H7 (cell line): ENCODE data around the gene PGPEP1. TPM values are rescaled to one million over a fixed set of nuclear protein-coding genes. Genes with fewer than 3 reads are reported as not detected.
"Not testable (repeated sequence)": the region's sequence is repeated elsewhere in the genome, so short reads cannot be mapped to it uniquely, and the experiment has no call there.

Experiments
- DNase-seq: peaks from one replicate; pipeline ENCODE4 v3.0.0; 2012
- H3K27me3 ChIP-seq: 2 replicates; pipeline ENCODE4 v1.6.0; 2011; ENCODE audit warnings: mild to moderate bottlenecking, low read length; ENCODE audit not compliant: control insufficient read depth, insufficient read depth
- H3K36me3 ChIP-seq: replicated peaks from 2 replicates; pipeline ENCODE4 v1.5.1; 2011; ENCODE audit warnings: low read length; ENCODE audit not compliant: control insufficient read depth, insufficient read depth
- H3K4me3 ChIP-seq: 2 replicates; pipeline ENCODE4 v1.5.1; 2011; ENCODE audit warnings: low read depth, mild to moderate bottlenecking, control low read depth, low read length, moderate library complexity; ENCODE audit not compliant: insufficient read depth
- total RNA-seq: library from RNA; depleted of rRNA; stranded (reverse); fragments of >200 nt; shearing (Covaris generic); gene quantifications from 2 replicates; pipeline ENCODE4 v1.2.3, GENCODE V29; 2014

PGPEP1 gene
- total RNA-seq, 1 experiment from 2014 or later = 11.5 TPM

- not testable (repeated sequence) for H3K4me3 ChIP-seq, H3K27me3 ChIP-seq, DNase-seq
- H3K36me3 ChIP-seq = peaks cover 12% of the 10 kb centered on the region
Measured at GRCh38 chr19:18354743-18355142, 14.3 kb downstream of the PGPEP1 start.

GRCh38 chr19:18357041-18357440 is 16.6 kb downstream of the PGPEP1 start:
- no peak for DNase-seq
- Histone ChIP-seq H3K36me3 (peaks cover 13% of the 10 kb centered on the region), H3K27me3 (no peaks in the 10 kb centered on the region), H3K4me3 (no peak overlapping the region)

DNA sequence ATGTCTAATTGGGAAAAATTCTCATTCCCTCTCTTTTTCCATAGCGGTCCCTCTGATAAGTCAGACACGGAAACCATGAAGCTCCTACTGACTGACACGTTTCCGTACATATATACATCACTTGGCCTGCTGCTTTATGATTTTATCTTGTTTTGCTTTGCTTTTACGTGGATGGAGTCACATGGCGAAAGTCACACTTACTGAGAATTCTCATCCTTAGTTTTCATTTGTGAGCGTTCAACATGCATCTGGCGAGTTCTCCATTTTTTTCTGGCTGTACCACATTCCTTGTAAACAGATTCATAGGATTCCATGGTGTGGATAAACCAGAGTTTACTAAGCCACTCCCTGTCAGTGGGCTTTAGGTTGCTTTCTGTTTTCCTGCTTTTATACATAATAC is 21.2 kb downstream of the PGPEP1 start:
- peaks cover 10% of the 10 kb centered on the region for H3K36me3 ChIP-seq
- DNase-seq = no peak
- no peak overlapping the region for H3K4me3 ChIP-seq
- no peaks in the 10 kb centered on the region for H3K27me3 ChIP-seq

DNA sequence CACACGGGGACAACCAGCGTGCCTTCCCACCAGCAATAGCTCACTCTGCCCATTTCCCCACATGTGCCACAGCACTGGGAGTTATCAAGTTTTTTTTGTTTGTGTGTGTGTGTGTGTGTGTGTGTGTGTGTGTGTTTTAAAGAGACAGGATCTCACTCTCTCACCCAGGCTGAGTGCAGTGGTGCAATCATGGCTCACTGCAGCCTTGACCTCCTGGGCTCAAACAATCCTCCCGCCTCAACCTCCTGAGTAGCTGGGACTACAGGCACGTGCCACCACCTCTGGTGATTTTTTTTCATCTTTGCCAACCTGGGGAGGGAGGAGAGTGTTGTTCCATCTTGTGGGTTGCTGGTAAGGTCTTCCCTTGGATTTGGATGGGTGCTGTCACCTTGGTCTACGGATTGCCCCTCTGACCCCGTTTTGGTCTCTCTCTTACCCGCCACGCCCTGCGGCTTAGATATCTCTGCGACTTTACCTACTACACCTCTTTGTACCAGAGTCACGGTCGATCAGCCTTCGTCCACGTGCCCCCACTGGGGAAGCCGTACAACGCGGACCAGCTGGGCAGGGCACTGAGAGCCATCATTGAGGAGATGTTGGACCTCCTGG is 22.6 kb downstream of the PGPEP1 start:
- no peak for DNase-seq
- H3K4me3 ChIP-seq = no peak overlapping the region
- peaks cover 1% of the 10 kb centered on the region for H3K36me3 ChIP-seq
- H3K27me3 ChIP-seq = no peaks in the 10 kb centered on the region

DNA sequence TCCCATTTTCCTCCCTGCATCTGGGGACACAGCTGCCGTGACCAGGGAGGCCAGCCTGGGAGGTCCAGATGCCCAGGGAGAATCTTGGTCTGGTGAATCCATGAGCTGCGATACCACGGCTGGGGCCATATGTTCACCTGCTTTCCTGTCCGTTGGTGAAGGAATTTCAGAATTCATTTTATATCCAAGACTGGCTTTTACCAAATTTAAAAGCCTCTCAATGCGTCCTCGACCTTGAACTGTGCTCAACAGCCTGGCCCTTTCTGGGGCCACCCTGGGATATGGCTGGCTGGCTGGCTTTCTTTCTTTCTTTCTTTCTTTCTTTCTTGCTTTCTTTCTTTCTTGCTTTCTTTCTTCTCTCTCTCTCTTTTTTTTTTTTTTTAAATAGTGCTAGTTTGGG is 23.4 kb downstream of the PGPEP1 start:
- Histone ChIP-seq H3K27me3 (no peaks in the 10 kb centered on the region), H3K4me3 (no peak overlapping the region), H3K36me3 (peaks cover 1% of the 10 kb centered on the region)
- no peak for DNase-seq

- DNase-seq, H3K27me3 ChIP-seq, H3K36me3 ChIP-seq, H3K4me3 ChIP-seq: not testable (repeated sequence)
Measured at GRCh38 chr19:18364277-18364825, 24.0 kb downstream of the PGPEP1 start.

DNA sequence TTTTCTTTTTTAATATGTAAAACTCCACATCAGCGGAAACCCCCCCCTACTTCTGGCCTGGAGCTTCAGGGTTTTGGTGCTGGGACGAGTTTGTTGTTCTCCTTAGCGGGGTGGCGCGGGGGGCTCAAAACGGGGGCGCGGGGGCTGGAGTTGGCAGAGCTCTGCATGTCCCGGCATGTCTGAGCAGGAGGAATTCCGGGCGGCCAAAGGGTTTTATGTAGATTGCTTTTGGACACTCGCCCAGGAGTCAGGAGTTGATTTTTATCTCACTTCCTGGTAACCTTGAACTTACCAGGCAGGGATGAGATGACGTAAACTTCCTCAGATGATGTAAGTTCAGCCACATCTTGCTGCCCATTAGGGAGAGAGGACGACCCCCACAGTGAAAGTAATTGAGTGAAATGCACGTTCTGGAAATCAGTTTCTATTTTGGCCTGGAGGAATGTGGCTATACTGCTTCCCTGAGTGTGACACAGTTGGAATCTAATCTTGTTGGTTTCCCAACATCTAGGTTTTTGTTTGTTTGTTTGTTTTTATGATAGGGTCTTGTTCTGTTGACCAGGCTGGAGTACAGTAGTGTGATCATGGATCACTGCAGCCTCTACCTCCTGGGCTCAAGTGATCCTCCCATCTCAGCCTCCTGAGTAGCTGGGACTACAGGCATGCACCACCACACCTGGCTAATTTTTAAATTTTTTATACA is 24.6 kb downstream of the PGPEP1 start:
- peak; percentile 63 for DNase-seq
- Histone ChIP-seq H3K4me3 (no peak overlapping the region), H3K36me3 (peaks cover 1% of the 10 kb centered on the region), H3K27me3 (no peaks in the 10 kb centered on the region)

- Histone ChIP-seq H3K36me3 (peaks cover 1% of the 10 kb centered on the region), H3K27me3 (no peaks in the 10 kb centered on the region), H3K4me3 (no peak overlapping the region)
- DNase-seq = peak; percentile 19
Measured at GRCh38 chr19:18366021-18366435, 25.6 kb downstream of the PGPEP1 start.

DNA sequence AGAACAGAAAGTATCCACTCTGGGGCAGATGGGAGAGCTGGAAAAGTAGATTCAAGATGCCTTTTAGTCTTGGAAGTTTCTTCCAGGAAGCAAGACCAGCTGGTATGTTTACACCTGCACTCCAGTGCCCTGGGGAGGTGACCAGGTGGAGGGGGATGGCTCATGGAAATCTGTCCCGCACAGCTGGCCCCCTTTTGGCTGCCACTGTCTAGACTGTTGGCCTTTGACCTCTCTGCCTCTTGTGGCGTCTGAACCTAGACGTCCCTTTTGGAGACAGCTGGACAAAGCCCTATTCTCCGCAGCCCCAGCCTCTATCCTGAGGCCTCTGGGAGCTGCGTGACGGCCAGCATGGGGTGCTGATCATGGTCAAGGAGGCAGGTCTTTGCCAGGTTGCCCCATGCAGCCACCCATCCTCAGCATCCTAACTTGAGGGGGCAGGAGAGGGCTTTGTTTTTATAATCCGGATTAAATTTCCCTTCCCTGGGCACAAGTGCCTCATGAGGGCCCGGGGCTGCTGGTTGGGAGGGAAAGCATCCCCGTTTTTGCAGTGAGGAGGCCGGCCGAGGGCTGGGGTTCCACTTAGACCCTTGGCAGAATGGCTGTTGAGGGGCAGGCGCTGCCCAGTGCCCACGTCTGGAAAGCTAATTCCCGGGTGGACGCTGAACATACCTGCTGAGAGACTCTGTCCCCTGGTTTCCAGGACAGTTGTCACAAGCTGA is 28.3 kb downstream of the PGPEP1 start:
- Histone ChIP-seq H3K36me3 (no peaks in the 10 kb centered on the region; the same call in none of the 2 replicates), H3K27me3 (no peaks in the 10 kb centered on the region), H3K4me3 (no peak overlapping the region)
- peak; percentile 48 for DNase-seq

GRCh38 chr19:18373407-18373891 is 33.1 kb downstream of the PGPEP1 start:
- Histone ChIP-seq H3K27me3 (no peaks in the 10 kb centered on the region), H3K4me3 (no peak overlapping the region), H3K36me3 (no peaks in the 10 kb centered on the region)
- DNase-seq = no peak

DNA sequence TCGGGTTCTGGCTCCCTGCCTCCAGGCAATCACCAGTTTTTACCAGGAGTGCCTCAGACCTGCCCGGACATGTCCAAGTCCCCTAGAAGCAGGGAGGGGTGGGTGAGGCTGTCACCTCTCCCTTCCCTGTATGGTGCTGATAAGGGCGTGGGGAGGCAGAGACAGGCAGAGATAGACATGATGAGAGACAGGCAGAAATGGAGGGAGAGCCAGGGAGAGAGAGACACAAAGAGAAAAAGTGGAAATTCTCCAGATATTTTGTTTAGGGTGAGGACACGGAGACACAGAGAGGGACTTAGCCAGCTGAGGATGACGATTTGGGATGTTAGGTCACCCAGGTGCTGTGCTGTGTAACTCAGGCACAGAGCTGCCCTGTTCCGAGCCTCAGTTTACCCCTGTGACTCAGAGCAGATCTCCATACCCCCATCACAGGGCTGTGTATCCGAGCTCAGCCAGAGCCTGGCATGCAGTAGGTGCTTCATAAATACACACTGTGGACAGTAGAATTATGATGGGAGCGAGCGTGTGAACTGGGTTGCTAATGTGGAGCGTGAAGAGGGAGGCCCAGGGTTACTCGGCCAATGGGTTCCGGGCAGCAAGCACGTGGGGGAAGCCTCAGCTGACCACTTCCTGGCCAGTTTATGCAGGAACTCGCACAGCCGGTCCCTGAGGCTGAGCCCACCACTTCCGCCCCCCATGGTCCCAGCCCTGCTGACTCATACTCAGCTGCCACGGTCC is 33.7 kb downstream of the PGPEP1 start:
- peak; percentile 96 for DNase-seq
- Histone ChIP-seq H3K27me3 (no peaks in the 10 kb centered on the region), H3K36me3 (no peaks in the 10 kb centered on the region), H3K4me3 (no peak overlapping the region)

DNA sequence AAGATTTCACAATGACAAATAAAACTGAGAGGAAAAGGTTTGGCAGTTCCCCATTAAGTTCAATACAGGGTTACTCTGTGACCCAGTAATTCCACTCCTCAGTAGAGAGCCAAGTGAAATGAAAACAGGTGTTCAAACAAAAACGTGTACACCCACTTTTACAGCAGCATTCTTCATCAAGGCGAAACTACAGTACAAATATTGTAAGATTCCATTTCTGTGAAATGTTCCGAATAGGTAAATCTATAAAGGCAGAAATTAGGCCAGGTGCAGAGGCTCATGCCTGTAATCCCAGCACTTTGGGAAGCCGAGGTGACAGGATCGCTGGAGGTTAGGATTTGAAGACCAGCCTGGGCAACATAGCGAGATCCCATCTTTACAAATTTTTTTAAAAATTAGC is 36.6 kb downstream of the PGPEP1 start:
- H3K4me3 ChIP-seq = no peak overlapping the region
- DNase-seq = no peak
- H3K27me3 ChIP-seq = no peaks in the 10 kb centered on the region
- no peaks in the 10 kb centered on the region for H3K36me3 ChIP-seq

GRCh38 chr19:18379803-18380747 is 39.7 kb downstream of the PGPEP1 start:
- no peak overlapping the region for H3K4me3 ChIP-seq
- no peaks in the 10 kb centered on the region for H3K36me3 ChIP-seq
- DNase-seq = peak; percentile 67
- H3K27me3 ChIP-seq = no peaks in the 10 kb centered on the region
